ENCODE data around the gene NOTCH4.
"Not testable (repeated sequence)": the region's sequence is repeated elsewhere in the genome, so short reads cannot be mapped to it uniquely, and the experiment has no call there.

Gene NOTCH4

DNA sequence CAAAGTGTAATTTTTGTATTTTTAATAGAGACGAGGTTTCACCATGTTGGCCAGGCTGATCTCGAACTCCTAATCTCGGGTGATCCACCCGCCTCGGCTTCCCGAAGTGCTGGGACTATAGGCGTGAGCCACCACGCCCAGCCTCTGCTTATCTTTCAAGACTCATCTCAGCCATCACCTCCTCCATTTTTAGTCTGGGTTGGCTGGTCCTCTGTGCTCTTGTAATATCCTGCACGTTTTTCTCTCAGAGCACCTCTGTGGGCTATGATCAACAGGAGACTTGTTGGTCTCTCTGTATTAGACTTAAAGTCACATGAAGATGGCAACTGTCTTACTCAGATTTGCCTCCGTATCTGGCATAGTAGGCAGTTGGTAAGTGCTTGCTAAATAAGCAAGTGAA lies 7.6 kb downstream of the NOTCH4 start:
- peak; percentile 12 for DNase-seq

DNA sequence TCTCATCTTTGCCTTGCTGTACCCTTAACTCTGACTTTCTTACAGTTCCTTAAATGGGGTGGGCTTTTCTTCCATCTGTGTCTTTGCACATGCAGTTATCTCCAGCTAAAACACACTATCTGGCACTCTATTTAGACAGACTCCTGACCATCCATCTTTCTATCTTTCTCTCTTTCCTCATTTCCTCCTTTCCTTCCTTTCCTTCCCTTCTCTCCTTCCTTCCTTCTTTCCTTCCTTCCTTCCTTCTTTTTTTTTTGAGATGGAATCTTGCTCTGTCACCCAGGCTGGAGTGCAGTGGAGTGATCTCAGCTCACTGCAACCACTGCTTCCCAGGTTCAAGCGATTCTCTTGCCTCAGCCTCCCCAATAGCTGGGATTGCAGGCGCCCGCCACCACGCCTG lies 8.2 kb downstream of the NOTCH4 start:
- no peak for DNase-seq

DNA sequence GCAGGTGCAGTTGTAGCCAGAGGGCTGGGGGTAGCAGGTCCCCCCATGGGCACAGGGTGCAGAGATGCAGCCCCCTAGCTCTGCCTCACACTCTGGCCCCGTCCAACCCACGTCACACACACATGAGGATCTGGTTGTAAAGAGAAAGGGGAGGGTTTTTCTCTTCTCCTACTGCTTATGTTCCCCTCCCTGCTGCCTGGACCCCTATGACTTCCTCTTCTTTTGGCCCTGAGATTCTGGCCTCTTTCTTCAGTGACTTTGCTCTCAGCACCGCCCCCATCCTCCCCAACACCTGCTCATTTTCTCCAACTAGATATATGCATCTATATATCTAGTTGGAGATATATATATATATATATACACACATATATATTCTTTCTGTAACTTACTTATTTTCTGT lies 9.7 kb downstream of the NOTCH4 start:
- DNase-seq, result no peak

DNA sequence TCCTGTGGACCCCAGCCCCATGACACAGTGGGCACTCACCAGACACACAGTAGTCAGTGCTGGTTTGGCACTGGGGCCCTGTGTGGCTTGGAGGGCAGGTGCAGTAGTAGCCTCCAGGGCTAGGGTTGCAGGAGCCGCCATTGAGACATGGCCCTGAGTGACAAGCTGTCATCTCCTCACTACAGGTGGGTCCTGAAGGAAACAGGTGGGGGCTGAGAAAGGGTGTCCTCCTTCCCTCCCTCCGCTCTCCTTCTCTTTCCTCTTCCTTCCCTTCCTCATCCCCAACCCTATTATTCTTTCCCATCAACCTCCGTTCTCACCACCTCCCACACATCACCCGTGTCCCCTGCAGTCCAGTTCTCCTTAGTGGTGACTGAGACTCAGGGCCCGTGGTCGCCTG lies 10.2 kb downstream of the NOTCH4 start:
- DNase-seq, result no peak

DNA sequence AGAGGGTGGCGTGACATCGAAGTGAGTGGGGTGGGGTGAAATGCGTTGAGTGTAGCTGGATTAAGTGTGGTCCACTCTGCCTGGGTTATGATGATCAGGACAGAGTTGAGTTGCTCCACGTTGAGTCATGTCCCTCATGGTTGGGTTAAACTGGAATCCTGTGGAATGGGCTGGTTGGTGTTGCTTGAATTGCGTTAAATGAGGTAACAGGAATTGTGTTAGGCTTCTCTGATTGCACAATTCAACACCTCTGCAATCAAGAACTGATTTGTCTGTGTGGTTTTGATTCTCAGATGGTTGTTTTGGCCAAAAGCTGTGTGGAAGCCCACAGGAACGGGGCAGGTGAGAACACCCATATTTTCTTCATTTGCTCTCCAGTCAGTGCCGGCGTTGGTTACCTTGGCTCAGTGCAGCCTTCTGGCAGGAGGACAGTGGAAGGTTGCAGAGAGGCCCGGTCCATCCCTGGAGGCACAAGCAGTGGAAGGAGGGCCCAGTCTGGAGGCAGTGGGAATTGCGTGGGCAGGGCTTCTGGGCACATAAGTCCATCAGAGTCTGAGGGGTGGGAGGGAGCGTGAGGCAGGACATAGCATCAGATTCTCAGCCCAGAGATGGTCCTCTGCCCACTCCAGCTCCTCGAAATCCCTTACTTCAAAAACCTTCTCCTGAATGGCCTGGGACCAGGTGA lies 11.6 kb downstream of the NOTCH4 start:
- DNase-seq, result no peak

DNA sequence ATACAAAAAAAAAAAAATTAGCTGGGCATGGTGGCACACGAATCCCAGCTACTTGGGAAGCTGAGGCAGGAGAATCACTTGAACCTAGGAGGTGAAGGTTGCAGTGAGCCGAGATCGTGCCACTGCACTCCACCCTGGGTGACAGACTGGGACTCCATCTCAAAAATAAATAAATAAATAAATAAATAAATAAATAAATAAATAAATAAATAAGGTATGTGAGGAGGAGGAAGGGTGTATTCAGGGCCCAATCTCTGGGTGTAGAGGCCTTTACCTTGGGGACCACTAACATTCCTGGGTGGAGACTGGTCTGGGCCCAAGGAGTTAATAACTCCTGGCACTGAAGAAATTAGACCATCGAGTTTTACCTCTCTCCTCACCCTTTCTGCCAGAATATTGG lies 12.4 kb downstream of the NOTCH4 start:
- DNase-seq, result not testable (repeated sequence)

DNA sequence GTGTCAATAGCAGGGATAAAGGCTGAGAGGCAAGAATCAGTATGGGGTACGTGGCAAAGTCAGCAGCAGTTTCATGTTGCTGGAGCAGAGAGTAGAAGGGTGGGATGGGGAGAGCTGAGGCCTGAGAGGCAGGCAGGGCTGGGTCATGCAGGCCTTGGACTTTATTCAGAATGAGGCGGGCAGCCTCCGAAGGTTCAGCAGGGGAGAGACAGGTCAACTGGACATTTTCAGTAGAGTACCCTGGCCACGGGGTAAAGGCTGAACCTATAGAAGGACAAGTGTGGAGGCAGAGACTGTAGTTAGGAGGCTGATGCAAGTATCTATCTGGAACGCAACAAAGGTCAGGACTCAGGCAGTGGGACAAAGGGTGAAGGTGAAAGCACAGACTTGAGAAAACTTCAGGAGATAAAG lies 13.7 kb downstream of the NOTCH4 start:
- DNase-seq, result no peak

DNA sequence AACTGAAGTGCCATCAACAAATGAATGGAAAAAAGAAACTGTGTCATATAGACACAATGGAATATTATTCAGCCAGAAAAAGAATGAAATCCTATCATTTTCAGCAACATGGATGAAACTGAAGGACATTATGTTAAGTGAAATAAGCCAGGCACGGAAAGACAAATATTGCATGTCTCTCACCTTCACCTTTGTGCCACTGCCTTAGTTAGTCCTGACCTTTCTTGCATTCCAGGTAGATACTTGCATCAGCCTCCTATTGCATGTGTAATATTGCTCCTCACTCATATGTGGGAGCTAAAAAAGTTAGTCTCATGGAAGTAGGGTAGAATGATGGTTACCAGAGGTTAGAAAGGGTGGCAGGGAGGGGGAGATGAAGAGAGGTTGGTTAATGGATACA lies 14.9 kb downstream of the NOTCH4 start:
- no peak for DNase-seq

DNA sequence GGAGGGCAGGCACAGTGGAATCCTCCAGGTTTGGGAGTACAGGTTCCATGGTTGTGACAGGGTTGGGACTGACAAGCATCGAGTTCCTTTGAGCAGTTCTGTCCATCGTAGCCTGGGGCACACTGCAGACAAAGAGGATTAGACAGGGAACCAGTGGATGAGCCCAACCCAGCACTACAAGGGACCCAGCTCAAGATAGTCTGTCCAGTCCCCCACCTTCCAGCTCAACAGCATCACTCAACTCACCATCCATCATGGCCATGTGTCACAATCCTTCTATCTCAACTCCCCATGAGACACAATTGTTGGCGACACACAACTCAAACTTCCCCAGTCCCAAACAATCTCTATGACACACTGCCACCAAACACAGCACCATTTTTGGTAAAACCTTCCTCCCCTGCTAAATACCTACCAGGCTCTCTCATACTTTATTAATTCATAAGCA lies 19.6 kb downstream of the NOTCH4 start:
- no peak for DNase-seq

DNA sequence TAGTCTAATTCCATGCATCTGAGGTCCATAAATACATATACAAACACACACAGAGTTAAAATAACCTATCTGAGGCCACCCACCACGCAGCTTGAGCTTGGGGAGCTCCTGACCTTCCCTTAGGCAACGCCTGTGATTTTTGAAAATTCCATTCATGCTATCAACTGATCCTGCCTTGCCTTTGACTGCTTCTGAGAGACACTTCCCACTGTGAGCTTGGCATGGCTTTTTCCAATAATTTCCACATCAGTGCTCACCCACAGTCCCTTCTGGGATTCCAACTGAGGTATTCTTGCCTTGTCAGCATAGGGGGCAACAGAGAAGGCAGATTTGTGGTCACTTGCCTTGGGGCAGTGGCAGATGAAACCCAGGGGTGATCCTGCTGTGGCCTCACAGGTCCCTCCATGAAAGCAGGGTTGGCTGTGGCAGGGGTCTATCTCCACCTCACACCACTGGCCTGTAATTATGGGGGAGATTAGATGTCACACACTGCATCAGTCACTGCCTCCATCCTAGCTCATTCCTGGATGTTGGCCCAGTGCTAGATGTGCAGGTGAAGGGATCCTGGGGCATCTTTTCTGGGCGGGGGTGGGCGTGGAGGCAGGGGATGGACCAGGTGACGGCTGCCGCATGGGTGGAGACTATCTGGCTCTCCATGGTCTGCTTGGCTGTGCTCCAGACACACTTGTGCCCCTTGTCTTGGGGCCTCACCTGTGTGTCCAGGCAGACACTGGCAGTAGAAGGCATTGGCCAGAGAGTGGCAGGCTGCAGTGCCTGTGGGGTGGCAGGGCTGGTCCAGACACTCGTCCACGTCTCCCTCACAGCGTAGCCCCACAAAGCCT lies 20.2 kb downstream of the NOTCH4 start:
- DNase-seq, result no peak

DNA sequence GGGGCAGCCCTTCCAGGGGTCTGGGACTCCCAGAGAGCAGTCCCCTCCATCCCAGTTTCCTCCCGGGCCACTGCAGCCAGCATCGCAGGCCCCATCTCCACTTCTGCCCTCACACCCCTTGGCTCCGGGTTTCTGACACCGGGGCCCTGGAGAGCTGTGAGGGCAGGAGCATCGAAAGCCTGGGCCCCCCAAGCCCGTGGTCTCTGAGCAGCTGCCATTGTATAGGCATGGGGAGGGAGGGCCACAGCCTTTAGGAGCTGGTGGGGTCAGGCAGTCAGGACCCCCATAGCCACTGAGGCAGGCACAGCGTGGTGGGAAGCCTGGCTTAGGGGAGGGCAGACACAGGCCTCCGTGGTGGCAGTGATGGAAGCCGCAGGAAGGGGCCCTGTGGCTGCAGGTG lies 21.7 kb downstream of the NOTCH4 start:
- no peak for DNase-seq

DNA sequence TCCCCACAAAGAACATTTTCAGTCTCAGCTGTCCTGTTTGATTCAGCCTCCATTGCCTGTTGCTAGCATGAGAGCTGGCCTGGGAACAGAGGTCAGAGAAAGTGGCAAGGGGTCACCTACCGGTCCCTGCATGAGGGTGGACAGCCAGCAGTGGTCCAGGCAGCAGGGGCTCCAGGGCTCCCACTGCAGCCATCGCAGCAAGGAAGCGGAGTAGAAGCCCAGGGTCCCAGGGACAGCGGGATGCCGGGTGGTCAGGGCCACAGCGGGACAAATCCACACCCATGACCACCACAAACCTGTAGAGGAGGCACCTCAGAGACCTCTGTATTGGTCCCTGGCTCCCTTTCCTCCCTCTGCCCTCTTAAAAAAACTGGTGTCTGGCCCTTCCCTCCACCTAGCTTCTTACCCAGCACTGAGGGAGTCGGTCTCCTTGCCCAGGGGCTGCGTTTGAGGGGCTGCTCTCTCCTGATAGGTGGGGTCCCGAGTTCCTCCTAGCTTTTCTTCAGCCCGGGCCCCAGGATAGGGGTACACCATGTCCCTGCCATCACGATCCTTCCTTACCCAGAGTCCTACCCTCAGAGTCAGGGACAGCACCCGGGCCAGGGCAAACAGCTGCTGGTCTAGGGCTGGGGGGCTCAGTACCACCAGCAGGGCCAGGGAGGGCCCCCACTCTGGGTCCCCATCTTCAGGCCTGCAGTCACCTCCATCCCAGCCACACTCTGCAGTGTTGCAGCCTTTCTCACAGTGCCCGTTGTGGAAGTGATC lies 23.0 kb downstream of the NOTCH4 start:
- no peak for DNase-seq

DNA sequence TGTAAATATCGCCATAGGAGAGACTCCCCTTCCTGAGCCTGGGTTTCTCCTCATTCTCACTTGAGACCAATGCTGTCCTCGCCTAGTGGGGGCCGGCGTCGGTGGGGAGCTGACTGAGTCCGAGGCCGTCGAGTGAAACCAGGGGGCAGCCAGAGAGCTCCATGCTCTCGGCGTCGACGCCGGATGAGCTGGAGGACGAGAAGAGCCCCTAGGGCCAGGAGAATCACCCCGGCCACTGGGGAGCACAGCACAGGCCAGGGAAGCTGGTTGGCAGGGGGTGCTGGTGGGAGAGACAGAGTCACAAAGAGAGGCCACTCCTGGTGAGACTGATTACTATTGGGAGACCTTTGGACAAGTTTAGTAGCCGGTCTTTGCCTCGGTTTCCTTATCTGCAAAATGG lies 25.0 kb downstream of the NOTCH4 start:
- DNase-seq, result no peak

DNA sequence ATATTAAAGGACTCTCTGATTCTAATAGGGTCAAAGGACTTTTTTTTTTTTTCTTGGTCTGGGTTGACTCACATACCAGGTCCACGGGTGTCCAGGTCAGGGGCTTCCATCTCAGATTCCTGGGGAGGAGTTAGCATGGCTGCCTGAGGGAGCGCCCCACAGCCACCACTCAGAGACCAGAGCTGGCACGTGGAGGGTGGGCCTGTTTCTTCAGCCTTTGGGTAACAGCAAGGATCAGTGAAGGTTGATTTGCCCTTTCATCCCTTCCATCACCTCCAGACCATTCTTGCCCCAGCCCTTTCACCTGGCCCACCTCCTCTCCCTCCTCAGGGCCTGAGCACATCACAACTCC lies 25.5 kb downstream of the NOTCH4 start:
- no peak for DNase-seq

DNA sequence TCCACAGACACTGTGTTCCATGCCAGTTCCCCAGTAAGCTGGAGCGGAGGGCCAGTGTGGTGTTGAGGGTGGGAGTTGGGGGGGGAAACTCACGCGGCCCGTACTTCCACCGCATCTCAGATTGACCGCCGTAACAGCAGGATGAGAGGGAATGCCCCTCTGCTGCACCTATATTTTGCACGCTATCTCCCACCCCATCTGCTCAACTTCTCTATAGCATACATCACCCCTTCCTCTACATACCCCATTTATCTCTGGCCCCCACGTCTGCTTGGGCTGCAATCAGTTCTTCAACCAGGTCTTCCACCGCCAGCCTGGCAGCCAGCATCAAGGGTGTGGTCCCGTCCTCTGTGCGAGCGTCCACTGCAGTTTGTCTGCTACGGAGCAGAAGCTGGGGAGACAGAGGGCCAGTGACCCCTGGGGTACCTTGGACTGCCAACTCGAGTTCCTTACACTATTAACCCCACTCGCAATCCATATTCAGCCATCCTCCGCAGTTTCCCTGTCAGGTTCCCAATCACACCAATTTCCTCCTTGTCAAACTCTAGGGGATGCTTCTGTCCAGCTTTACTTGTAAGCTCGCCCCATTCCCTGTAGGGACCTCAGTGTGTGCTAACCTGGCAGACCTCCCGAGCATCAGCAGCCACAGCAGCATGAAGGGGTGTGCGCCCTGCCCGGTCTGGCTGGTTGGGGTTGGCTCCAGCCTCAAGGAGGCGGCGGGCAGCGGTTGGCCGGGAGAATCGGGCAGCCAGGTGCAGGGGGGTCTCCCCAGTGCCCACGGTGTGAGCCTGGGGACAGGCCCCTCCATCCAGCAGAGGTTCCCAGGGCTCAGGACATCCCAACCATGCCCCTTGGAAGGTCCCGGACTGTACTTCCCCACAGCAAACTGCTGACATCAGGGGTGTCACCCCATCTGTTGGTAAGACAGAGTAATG lies 26.9 kb downstream of the NOTCH4 start:
- DNase-seq, result no peak

DNA sequence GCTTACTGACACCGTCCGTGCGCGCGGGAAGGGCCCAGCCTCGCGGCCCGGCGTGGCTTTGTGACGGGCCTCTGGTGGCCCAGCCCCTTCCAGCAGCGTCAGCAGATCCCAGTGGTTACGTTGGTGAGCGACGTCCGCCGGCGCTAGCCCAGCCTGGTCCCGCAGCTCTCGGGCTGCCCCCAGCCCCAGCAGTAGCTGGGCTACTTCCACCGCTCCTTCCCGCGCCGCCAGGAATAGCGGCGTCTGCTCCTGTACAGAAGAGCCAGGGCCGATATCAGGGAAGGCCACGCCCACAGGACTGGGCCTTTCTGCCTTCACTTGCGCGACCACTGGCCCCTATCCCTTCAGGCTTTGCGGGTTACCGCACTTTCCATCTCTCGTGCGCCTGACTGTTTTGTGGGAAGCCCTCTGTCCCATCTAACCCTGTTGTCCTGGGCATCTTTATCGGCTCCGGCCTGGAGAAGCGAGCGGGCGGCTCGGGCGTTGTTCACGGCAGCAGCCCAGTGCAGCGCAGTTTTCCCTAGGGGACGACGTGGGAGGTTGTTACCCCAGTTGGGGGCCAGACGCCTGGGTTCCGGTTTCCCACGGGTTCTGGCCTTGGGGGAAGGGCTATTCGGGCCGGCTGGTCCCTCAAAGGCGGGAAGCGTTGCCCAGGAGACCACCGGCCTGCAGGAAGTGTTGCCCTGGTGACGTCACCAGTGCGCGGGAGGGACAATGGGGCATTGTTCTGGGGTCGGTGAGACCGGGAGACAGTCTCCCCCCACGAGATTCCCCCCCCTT lies 27.8 kb downstream of the NOTCH4 start:
- peak; percentile 94 for DNase-seq

DNA sequence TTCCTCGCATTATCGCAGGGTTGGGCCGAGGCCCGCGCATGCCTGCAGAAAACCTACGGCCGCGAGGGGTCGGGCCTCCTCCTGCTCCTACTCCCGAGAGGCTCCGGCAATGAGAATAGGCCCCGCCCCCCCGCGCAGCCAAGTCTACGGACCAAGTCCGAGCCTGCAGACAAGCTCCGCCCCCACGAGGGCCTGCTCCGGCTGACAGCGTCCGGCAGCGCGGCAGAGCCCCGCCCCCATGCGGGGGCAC lies 28.3 kb downstream of the NOTCH4 start:
- DNase-seq, result peak; percentile 100

DNA sequence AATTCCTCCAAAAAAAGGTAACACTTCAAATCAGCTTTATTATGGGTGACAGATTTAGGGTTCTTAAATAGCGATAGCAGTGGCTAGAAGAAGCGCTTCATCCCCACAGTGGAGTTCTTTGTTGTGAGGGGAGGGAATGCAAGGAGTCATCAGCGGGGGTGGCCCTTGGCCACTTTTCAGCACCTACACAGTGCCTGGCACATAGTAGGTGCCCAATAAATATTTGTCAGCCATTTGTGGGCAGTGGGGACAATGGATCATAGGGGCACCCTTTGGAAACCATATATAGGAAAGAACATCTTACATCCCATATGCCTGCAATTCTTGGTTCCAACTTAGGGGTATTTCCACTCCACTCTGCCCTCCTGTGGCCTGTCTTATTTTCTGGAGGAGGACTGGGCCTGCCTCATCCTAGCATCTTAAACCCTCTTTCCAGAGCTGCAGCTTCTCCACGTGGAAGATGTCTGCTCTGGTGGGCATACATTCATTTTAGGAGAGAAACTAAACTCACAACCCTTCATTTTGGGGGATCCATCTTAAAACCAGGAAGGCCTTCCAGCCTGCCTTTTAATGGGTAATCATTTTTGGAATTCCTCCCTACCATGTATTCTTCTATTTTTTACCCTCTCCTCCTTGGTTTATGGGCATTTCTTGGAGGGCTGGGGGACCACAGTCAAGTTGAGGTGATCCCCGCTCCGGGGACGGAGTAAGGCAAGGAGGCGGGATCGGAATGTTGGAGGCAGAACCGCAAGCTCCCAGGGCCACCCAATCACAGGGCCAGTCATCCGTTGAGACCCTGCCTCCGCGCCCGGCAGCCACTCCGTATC lies 28.8 kb downstream of the NOTCH4 start:
- no peak for DNase-seq

DNA sequence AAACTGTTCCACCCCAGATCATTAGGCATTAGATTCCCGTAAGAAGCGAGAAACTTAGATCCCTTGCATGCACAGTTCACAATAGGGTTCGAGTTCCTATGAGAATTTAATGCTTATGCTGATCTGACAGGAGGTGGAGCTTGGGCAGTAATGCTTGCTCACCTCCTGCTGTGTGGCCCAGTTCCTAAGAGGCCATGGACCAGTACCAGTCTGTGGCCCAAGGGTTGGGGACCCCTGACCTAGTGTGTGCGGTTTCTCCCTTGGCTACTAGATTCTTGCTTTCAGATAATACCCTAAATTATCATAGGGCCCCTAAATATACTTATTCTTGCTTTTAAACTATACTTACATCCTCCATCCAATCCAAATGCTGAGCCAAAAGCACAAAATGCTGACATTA lies 29.5 kb downstream of the NOTCH4 start:
- no peak for DNase-seq

DNA sequence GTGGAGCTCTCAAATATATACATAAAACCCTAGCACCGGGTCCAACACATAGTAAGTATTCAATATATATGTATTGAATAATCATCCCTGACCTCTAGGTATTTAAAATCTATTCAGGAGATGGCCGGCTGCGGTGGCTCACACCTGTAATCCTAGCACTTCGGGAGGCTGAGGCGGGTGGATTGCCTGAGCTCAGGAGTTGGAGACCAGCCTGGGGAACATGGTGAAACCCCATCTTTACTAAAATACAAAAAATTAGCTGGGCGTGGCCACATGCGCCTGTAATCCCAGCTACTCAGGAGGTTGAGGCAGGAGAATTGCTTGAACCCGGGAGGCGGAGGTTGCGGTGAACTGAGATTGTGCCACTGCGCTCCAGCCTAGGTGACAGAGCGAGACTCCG lies 30.8 kb downstream of the NOTCH4 start:
- not testable (repeated sequence) for DNase-seq

DNA sequence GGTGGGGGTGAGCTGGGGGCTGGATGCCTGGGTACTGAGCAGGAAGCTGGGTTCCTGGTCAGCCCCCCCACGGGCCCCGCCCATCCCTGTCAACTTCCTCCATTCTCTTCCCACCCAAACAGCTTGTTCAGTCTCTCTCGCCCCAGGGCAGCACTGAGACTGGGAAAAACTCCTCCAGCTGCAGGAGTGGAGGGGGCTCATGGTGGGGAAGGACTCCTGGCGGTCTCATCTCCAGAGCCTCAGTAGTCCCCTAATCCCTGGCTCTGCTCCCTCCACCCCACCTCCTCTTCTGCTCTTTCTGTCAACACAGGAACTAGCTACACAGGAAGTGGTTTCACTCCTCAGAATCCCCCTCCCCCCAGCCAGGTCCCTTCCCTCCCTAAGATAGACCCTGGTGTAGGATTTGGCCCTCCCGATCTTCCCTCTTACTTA lies 31.2 kb downstream of the NOTCH4 start, which contains the start of gene GPSM3:
GPSM3 (minus strand) TSS at position 36 of the 432 bp plus-strand sequence. CDS start 130 bp downstream, outside the sequence.
- DNase-seq, result peak; percentile 71

Measured in islet precursor cell (in vitro differentiated cells).